HepG2 (cell line): ENCODE measurements around the gene STBD1. TPM values are rescaled to one million over a fixed set of nuclear protein-coding genes. Genes with fewer than 3 reads are reported as not detected.
"Not testable (repeated sequence)": the region's sequence is repeated elsewhere in the genome, so short reads cannot be mapped to it uniquely, and the experiment has no call there.

Experiments used
- ATAC-seq: fragments of 200-7000 bp; cut with Tn5 transposase; 3 replicates; pipeline ENCODE4 v1.9.1; 2020; ENCODE audit warnings: mild to moderate bottlenecking, moderate library complexity
- BruUV-seq: library from RNA; stranded (reverse); fragments of 400-500 nt; replicated peaks from 2 replicates; lab custom pipeline; 2021; lab: Mats Ljungman, UMichigan
- CTCF ChIA-PET: fragments of 300-600 bp; formaldehyde crosslinking; extraction: SDS; loops from one replicate; lab custom pipeline; 2021; ENCODE audit warnings: low total read pairs, inconsistent platforms, low intra/inter-chr PET ratio; lab: Yijun Ruan, JAX
- POLR2A ChIA-PET: fragments of 350-600 bp; sonication (Branson Sonifier 250); formaldehyde crosslinking; loops from one replicate; lab custom pipeline; 2020; ENCODE audit warnings: antibody characterized with exemption, inconsistent platforms; lab: Yijun Ruan, JAX
- DNase-seq: peaks from one replicate; pipeline ENCODE4 v3.0.0-alpha.2; 2015; ENCODE audit warnings: low spot score
- FAIRE-seq: peaks from 3 replicates; lab custom pipeline; 2011; peaks lifted over from hg19 to GRCh38; lab: Jason Lieb, UNC
- H2AFZ ChIP-seq: one replicate; pipeline ENCODE4 v1.6.1; 2011; ENCODE audit warnings: low read length, inconsistent platforms
- H3K27ac ChIP-seq: fragments of 300-600 bp; 3 replicates; pipeline ENCODE4 v1.8.0; 2011; ENCODE audit warnings: mixed run types, mild to moderate bottlenecking, mixed read lengths, low read length, inconsistent platforms; ENCODE audit not compliant: insufficient read depth; ENCODE audit errors: extremely low read length
- H3K27me3 ChIP-seq, 2 experiments: fragments of 200-600 bp in 1 of 2; 2 replicates in 1 of 2; 3 replicates in 1 of 2; pipeline versions ENCODE4 v1.6.0 to v1.8.0; 2011; ENCODE audit warnings: low read length in 2 of 2, mild to moderate bottlenecking in 2 of 2, moderate library complexity in 2 of 2, inconsistent platforms in 1 of 2; ENCODE audit not compliant: insufficient read depth in 2 of 2, control insufficient read depth in 1 of 2
- H3K36me3 ChIP-seq, 2 experiments: fragments of 200-600 bp in 1 of 2; replicated peaks in 1 of 2; 2 replicates in 1 of 2; 3 replicates in 1 of 2; pipeline versions ENCODE4 v1.5.1 to v1.8.0; 2011; ENCODE audit warnings: low read length in 2 of 2, inconsistent platforms in 1 of 2; ENCODE audit not compliant: insufficient read depth in 2 of 2, control insufficient read depth in 1 of 2
- H3K4me1 ChIP-seq: 2 replicates; pipeline ENCODE4 v1.5.1; 2012; ENCODE audit warnings: low read length, inconsistent platforms; ENCODE audit not compliant: insufficient read depth
- H3K4me2 ChIP-seq: 2 replicates; pipeline ENCODE4 v1.6.0; 2011; ENCODE audit warnings: low read depth, low read length, inconsistent platforms
- H3K4me3 ChIP-seq, 3 experiments: fragments of 200-600 bp in 1 of 3; sonication (generic), shearing (Covaris generic) in 1 of 3; replicated peaks in 1 of 3; 2 replicates each; pipeline ENCODE4 v1.5.1; 2011 to 2016; ENCODE audit warnings: low read length in 3 of 3, inconsistent platforms in 2 of 3, low read depth in 2 of 3, mild to moderate bottlenecking in 2 of 3, control low read depth in 1 of 3, mixed read lengths in 1 of 3; ENCODE audit not compliant: insufficient read depth in 1 of 3
- H3K79me2 ChIP-seq: one replicate; pipeline ENCODE4 v1.6.1; 2011; ENCODE audit warnings: low read length, inconsistent platforms; ENCODE audit not compliant: insufficient read depth
- H3K9ac ChIP-seq: 2 replicates; pipeline ENCODE4 v1.6.0; 2011; ENCODE audit warnings: mild to moderate bottlenecking, low read depth, low read length, inconsistent platforms; ENCODE audit not compliant: insufficient read depth
- H3K9me3 ChIP-seq: 2 replicates; pipeline ENCODE4 v1.5.1; 2012; ENCODE audit warnings: mild to moderate bottlenecking, low read length
- H4K20me1 ChIP-seq: 2 replicates; pipeline ENCODE4 v1.6.0; 2011; ENCODE audit warnings: inconsistent platforms, mild to moderate bottlenecking, low read length, moderate library complexity; ENCODE audit not compliant: insufficient read depth
- in situ Hi-C: cut with HindIII; loops from 2 replicates; pipeline ENCODE4 v1.10.0; 2017; ENCODE audit warnings: low pct_unique_long_range_greater_than_20kb; ENCODE audit not compliant: extremely low pct_ligation_motif_present
- intact Hi-C: fragments of 100-400 bp; cut with micrococcal nuclease; formaldehyde crosslinking; loops from one replicate; pipeline ENCODE4 v1.10.0; 2022; ENCODE audit not compliant: unreplicated experiment
- polyA plus RNA-seq, 8 experiments: library from polyadenylated mRNA; depleted of rRNA in 3 of 8; stranded (reverse) in 7 of 8; unstranded in 1 of 8; fragments of >200 nt; fragmentation: Illumina TruSeq in 4 of 8; extraction: Trizol in 4 of 8; gene quantifications; 2 replicates each; pipeline versions ENCODE4 v1.2.1 to v1.2.3, GENCODE V29; 2011 to 2016; ENCODE audit warnings: low read depth in 4 of 8, missing spikeins in 1 of 8, mixed read lengths in 1 of 8; ENCODE audit not compliant: insufficient read depth in 1 of 8
- small RNA-seq, 3 experiments: library from RNA; depleted of rRNA; stranded (forward); fragments of <200 nt; gene quantifications; one replicate each; pipeline ENCODE3, GENCODE V24; 2012; ENCODE audit warnings: low read depth in 2 of 3, low replicate concordance in 1 of 3; ENCODE audit not compliant: insufficient read length in 3 of 3, insufficient read depth in 2 of 3
- total RNA-seq, 5 experiments: library from RNA; depleted of rRNA; stranded (reverse); fragments of >200 nt; fragmentation: Illumina TruSeq; extraction: Trizol; gene quantifications; 2 replicates each; pipeline ENCODE4 v1.2.3, GENCODE V29; 2016; ENCODE audit warnings: low read depth in 1 of 5

STBD1 gene
- total and polyA plus RNA-seq, 2 of the 13 experiments (the other 11 are each of a cell fraction or from before 2014, with no cell fraction given) = 2.8 to 4.3 TPM

DNA sequence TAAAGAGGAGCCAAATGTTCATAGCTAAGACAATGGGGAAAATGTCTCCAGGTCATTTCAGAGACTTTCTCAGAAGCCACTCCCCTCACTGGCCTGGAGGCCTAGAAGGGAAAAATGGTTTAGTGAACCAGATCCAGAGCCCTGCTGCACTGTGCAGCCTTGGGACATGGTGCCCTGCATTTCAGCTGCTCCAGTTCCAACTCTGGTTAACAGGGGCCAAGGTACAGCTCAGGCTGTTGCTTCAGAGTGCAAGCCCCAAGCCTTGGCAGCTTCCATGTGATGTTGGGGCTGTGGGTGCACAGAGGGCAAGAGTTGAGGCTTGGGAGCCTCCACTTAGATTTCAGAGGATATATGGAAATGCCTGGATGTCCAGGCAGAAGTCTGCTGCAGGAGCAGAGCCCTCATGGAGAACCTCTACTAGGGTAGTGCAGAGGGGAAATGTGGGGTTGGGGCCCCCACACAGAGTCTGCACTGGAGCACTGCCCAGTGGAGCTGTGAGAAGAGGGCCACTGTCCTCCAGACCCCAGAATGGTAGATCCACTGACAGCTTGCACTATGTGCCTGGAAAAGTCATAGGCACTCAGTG is 53.4 kb downstream of the STBD1 start:
- H3K36me3 ChIP-seq, ATAC-seq, H3K4me1 ChIP-seq, H2AFZ ChIP-seq, H3K4me2 ChIP-seq, CTCF ChIA-PET, in situ Hi-C loops, H3K9me3 ChIP-seq, H3K27me3 ChIP-seq, DNase-seq, H3K79me2 ChIP-seq, POLR2A ChIA-PET, H3K27ac ChIP-seq, H4K20me1 ChIP-seq, H3K9ac ChIP-seq, BruUV-seq, H3K4me3 ChIP-seq, intact Hi-C loops, FAIRE-seq: not testable (repeated sequence)

Small RNA genes lying within 50 kb of the gene (small RNA-seq; reads per million reads assigned to genes)
- 0 reads per million in 3 experiments for gene RNU6-1000P

Other genes starting within 250 kb of the STBD1 start
- not detected in 2 replicates for gene ART3, start 232.0 kb upstream of the STBD1 start, total RNA-seq (2016; rRNA removed; fragmentation: Illumina TruSeq; extraction: Trizol)
- not detected in 2 replicates for gene ART3, start 232.0 kb upstream of the STBD1 start, polyA plus RNA-seq (2011; rRNA removed)
- gene NUP54, start 158.3 kb upstream of the STBD1 start, total RNA-seq (2016; rRNA removed; fragmentation: Illumina TruSeq; extraction: Trizol) = 69.3 and 90.0 TPM in 2 replicates
- 22.9 and 36.1 TPM in 2 replicates for gene NUP54, start 158.3 kb upstream of the STBD1 start, polyA plus RNA-seq (2011; rRNA removed)
- gene SCARB2, start 92.9 kb upstream of the STBD1 start, total RNA-seq (2016; rRNA removed; fragmentation: Illumina TruSeq; extraction: Trizol) = 23.5 and 43.4 TPM in 2 replicates
- 40.6 and 45.9 TPM in 2 replicates for gene SCARB2, start 92.9 kb upstream of the STBD1 start, polyA plus RNA-seq (2011; rRNA removed)
- gene FAM47E, start 55.0 kb upstream of the STBD1 start, total RNA-seq (2016; rRNA removed; fragmentation: Illumina TruSeq; extraction: Trizol) = 0.29 and 0.33 TPM in 2 replicates
- 0.60 and 0.66 TPM in 2 replicates for gene FAM47E, start 55.0 kb upstream of the STBD1 start, polyA plus RNA-seq (2011; rRNA removed)
- gene CCDC158, start 114.4 kb downstream of the STBD1 start, total RNA-seq (2016; rRNA removed; fragmentation: Illumina TruSeq; extraction: Trizol) = not detected in 2 replicates
- gene CCDC158, start 114.4 kb downstream of the STBD1 start, polyA plus RNA-seq (2011; rRNA removed) = not detected in 2 replicates
- gene SHROOM3, start 128.5 kb downstream of the STBD1 start, total RNA-seq (2016; rRNA removed; fragmentation: Illumina TruSeq; extraction: Trizol) = not detected in 2 replicates
- gene SHROOM3, start 128.5 kb downstream of the STBD1 start, polyA plus RNA-seq (2011; rRNA removed) = 0.01 TPM in 1 of 2 replicates, not detected in the other